Activated CD4-positive, alpha-beta T cell treated with anti-CD3 and anti-CD28 coated beads, Interleukin-2, amount 50 U/mL, for 48 hours (primary cell): ENCODE results near the gene DLG2.

ENCODE experiments used
- DNase-seq, 2 experiments: peaks; one replicate each; pipeline ENCODE4 v3.0.0-alpha.2; 2020

The DLG2 gene

GRCh38 chr11:84140386-84141169, 1486.6 kb downstream of the DLG2 start:
- no peak for DNase-seq

- DNase-seq: no peak
Measured at GRCh38 chr11:84137960-84138359, 1489.2 kb downstream of the DLG2 start.

- DNase-seq: no peak
Measured at GRCh38 chr11:84137505-84137904, 1489.6 kb downstream of the DLG2 start.

GRCh38 chr11:84136926-84137325, 1490.2 kb downstream of the DLG2 start:
- no peak for DNase-seq

GRCh38 chr11:84130646-84131427, 1496.3 kb downstream of the DLG2 start:
- DNase-seq: no peak

GRCh38 chr11:84129961-84130576, 1497.1 kb downstream of the DLG2 start:
- DNase-seq: no peak

- no peak for DNase-seq
Measured at GRCh38 chr11:84128840-84129239, 1498.3 kb downstream of the DLG2 start.

- no peak for DNase-seq
Measured at GRCh38 chr11:84117394-84117793, 1509.8 kb downstream of the DLG2 start.

GRCh38 chr11:84106541-84106940, 1520.6 kb downstream of the DLG2 start:
- DNase-seq: no peak

- DNase-seq: no peak
Measured at GRCh38 chr11:84105148-84105547, 1522.0 kb downstream of the DLG2 start.

- no peak for DNase-seq
Measured at GRCh38 chr11:84103096-84103495, 1524.0 kb downstream of the DLG2 start.

GRCh38 chr11:84097186-84097585, 1530.0 kb downstream of the DLG2 start:
- DNase-seq: no peak

- DNase-seq: no peak
Measured at GRCh38 chr11:84091212-84091986, 1535.7 kb downstream of the DLG2 start.

- DNase-seq: no peak
Measured at GRCh38 chr11:84089072-84090057, 1537.8 kb downstream of the DLG2 start.

GRCh38 chr11:84071851-84072250, 1555.3 kb downstream of the DLG2 start:
- DNase-seq: no peak

- DNase-seq: no peak
Measured at GRCh38 chr11:84069048-84069447, 1558.1 kb downstream of the DLG2 start.

GRCh38 chr11:84061726-84062125, 1565.4 kb downstream of the DLG2 start:
- no peak for DNase-seq

GRCh38 chr11:84056653-84057376, 1570.3 kb downstream of the DLG2 start:
- DNase-seq: no peak

GRCh38 chr11:84045146-84045545, 1582.0 kb downstream of the DLG2 start:
- no peak for DNase-seq

- no peak for DNase-seq
Measured at GRCh38 chr11:84044706-84045105, 1582.4 kb downstream of the DLG2 start.

- no peak for DNase-seq
Measured at GRCh38 chr11:84036664-84037194, 1590.4 kb downstream of the DLG2 start.
